AG04449 (cell line): ENCODE results near the gene PAIP2B.

Source experiments
- CTCF ChIA-PET: fragments of 350-600 bp; formaldehyde crosslinking; extraction: SDS; loops from one replicate; lab custom pipeline; 2021; ENCODE audit warnings: antibody characterized with exemption; lab: Yijun Ruan, JAX
- POLR2A ChIA-PET: fragments of 400-600, 350-600 bp; formaldehyde crosslinking; extraction: SDS; loops from one replicate; lab custom pipeline; 2020; ENCODE audit warnings: antibody characterized with exemption, inconsistent platforms; lab: Yijun Ruan, JAX
- DNase-seq: peaks from one replicate; pipeline ENCODE4 v3.0.0-alpha.2; 2010; ENCODE audit warnings: low read depth, low spot score
- H3K4me3 ChIP-seq: 2 replicates; pipeline ENCODE4 v1.5.1; 2011; ENCODE audit warnings: low read depth, mild to moderate bottlenecking, control low read depth, low read length
- TF ChIP-seq, protein P1 (sequence below): IDR thresholded peaks from one replicate; pipeline ENCODE4 v1.5.1; 2011; ENCODE audit warnings: mild to moderate bottlenecking, moderate library complexity, low read length, control low read depth, inconsistent platforms; ENCODE audit not compliant: insufficient read depth; ENCODE audit errors: missing control alignments

PAIP2B gene, protein sequence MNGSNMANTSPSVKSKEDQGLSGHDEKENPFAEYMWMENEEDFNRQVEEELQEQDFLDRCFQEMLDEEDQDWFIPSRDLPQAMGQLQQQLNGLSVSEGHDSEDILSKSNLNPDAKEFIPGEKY

DNA sequence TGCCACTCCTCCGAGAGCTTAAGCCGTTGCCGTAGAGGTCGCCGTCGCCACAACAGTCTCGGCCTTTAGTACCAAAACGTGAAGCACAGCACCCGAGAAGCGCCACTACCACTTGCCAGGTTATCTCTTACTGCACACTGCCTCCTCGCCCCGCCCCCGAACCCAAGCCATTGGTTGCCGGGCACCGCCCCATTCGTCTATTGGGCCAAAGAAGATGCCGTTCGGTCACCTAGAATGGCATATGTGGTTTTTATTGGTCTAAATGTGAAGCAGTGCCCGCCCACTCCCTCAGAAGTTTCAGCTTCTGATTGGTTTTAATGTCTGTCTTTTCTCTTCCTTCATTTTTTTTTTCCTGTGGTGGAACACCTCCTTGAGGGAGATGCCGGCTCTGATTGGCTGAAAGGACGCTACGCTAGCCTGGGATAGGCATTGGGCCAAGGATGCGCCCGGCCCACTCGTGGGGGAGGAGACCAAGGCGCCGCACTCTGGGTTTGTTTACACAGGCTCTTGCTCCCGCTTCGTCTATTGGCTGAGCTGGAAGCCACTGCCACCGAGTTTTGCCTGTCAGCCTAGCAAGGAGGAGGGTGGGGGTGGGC lies at the start of gene PAIP2B:
PAIP2B (minus strand) TSS at position 139 of the 596 bp plus-strand sequence. CDS start 24,514 bp downstream, outside the sequence.
- CTCF ChIA-PET = interaction anchor here (0.8 to 2.4 kb wide), 4 partner anchors 13 to 236 kb away, joined by 3 to 6 read pairs (median 4); no protein-coding TSS in a partner anchor
- DNase-seq = peak; percentile 92
- TF ChIP-seq, protein P1, sequence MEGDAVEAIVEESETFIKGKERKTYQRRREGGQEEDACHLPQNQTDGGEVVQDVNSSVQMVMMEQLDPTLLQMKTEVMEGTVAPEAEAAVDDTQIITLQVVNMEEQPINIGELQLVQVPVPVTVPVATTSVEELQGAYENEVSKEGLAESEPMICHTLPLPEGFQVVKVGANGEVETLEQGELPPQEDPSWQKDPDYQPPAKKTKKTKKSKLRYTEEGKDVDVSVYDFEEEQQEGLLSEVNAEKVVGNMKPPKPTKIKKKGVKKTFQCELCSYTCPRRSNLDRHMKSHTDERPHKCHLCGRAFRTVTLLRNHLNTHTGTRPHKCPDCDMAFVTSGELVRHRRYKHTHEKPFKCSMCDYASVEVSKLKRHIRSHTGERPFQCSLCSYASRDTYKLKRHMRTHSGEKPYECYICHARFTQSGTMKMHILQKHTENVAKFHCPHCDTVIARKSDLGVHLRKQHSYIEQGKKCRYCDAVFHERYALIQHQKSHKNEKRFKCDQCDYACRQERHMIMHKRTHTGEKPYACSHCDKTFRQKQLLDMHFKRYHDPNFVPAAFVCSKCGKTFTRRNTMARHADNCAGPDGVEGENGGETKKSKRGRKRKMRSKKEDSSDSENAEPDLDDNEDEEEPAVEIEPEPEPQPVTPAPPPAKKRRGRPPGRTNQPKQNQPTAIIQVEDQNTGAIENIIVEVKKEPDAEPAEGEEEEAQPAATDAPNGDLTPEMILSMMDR = no peak
- peak within 1 kb of the TSS; percentile 77 for H3K4me3 ChIP-seq
- POLR2A ChIA-PET = interaction anchor here (1.0 to 1.2 kb wide), 2 partner anchors 9 to 96 kb away, joined by 3 to 5 read pairs; partner anchors contain the start of gene MPHOSPH10

DNA sequence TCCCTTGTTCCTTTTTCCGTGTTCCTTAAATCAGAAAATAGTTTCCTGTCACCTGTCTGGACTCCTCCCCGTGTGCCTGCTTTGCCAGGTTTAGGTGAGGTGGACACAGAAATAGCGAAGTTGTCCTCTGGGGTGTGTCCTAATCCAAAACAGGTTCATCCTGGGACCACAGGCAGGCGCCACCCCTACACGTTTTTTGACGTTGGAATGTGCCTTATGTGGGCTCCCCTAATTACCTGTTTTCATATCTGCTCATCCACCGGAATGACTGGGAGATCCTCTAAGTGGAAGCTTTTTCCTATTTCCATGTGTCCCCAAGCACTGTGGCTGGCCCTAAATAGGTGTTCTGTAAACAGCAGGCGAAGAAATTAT lies 49.0 kb upstream of the PAIP2B start:
- ChIA-PET POLR2A (interaction anchor here (1.0 kb wide), 1 partner anchor 56 kb away, joined by 3 read pairs; the partner anchor contains the start of gene ZNF638), CTCF (no interaction called here)
- H3K4me3 ChIP-seq = peak overlapping the region; percentile 71; the same call in 1 of the 2 replicates

DNA sequence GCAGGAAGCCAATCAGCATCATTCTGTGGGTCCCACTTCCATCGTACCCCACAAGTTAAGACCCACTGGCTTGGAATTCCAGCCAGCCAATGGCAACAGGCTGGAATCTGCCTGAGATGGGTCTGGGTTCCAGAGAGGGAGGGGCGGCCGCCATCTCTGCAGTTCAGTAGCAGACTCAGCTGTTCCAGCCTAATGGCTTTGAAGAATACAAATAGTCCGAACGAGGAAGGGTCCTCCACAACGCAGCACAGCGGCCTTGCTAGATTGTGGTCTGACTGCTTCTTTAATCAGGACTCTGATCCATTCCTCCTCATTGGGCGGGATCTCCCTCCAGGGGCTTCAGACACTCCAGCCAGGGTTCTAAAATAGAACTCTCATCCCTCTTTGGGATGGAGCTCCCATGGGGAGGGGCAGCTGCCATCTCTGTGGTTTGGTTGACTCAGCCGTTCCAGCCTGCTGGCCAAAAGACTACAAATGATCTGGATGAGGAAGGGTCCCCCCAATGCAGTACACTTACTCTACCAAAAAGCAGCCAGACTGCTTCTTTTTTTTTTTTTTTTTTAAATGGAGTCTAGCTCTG lies 42.7 kb upstream of the PAIP2B start:
- H3K4me3 ChIP-seq = no peak overlapping the region
- CTCF ChIA-PET = interaction anchor here (1.7 kb wide), 1 partner anchor 30 kb away, joined by 4 read pairs; no protein-coding TSS in a partner anchor
- TF ChIP-seq, protein P1 = no peak
- POLR2A ChIA-PET = no interaction called here
- DNase-seq = no peak

More for the DNA sequence above, 49.0 kb upstream of the PAIP2B start:
- TF ChIP-seq, protein P1 = no peak
- DNase-seq = no peak

DNA sequence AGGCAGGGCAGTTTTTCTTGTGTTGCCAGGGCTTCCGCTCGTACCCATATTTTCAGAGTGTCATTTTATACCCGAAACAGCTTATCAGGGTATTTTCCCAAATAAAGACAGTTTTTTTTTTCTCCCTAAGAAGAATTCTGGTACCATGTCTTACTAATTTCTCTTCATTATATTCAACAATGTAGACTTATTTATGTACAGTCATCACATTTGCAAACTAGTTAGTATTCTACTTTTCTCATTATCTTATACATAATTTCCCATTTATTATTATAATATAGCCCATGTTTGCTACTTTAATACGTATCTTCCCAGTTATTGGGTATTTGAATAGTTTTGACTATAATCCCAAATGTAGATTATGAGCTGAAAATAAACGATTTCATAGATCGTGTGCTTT lies 36.5 kb upstream of the PAIP2B start:
- POLR2A ChIA-PET = no interaction called here
- CTCF ChIA-PET = no interaction called here
- no peak for DNase-seq
- TF ChIP-seq, protein P1 = no peak
- H3K4me3 ChIP-seq = no peak overlapping the region

DNA sequence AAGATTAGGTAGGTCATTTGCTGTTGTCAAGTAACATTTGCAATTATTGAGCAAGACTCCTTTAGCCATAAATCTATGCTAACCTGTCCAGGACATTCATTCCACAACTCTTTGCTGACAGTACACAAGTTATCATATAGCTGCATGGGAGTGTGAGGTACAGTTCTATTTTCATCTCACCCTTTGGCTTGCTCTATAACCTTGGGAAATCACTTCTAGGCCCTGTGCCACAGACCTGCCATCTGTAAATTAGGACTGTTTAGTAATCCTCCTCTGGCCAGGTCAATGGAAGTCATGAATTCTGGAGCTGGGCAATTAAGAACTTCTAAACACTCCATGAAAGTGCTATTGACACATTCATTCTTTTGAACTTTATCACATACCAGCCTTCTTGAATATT lies 34.6 kb upstream of the PAIP2B start:
- no peak overlapping the region for H3K4me3 ChIP-seq
- CTCF ChIA-PET = no interaction called here
- TF ChIP-seq, protein P1 = no peak
- POLR2A ChIA-PET = no interaction called here
- no peak for DNase-seq

DNA sequence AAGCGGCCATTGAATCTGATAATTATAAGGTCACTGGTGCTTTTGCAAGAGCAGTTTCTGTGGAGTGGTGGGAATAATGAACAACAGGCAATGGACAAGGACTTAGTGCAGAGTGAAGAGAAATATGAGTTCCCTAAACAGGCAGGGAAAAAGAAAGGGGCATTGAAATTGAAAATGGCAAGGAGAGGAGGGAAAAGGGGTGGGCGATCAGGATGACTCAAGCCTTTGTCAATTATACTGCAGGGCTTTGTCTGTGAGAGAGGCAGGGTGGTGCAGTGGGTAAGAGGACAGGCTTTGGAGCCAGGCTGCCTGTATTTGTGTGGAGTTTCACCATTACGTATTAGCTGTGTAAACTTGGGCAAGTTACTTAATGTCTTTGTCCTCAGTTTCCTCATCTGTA lies 29.5 kb upstream of the PAIP2B start:
- no peak overlapping the region for H3K4me3 ChIP-seq
- no peak for DNase-seq
- POLR2A ChIA-PET = no interaction called here
- TF ChIP-seq, protein P1 = no peak
- CTCF ChIA-PET = no interaction called here
